GM21576 (cell line): Measurements from ENCODE around the gene DGUOK.
"Not testable (repeated sequence)": the region's sequence is repeated elsewhere in the genome, so short reads cannot be mapped to it uniquely, and the experiment has no call there.

Experiments
- ATAC-seq: cut with Tn5 transposase; IDR thresholded peaks from one replicate; pipeline ENCODE4 v1.9.1; 2021; ENCODE audit warnings: mild to moderate bottlenecking, moderate library complexity; ENCODE audit not compliant: unreplicated experiment

Gene DGUOK

DNA sequence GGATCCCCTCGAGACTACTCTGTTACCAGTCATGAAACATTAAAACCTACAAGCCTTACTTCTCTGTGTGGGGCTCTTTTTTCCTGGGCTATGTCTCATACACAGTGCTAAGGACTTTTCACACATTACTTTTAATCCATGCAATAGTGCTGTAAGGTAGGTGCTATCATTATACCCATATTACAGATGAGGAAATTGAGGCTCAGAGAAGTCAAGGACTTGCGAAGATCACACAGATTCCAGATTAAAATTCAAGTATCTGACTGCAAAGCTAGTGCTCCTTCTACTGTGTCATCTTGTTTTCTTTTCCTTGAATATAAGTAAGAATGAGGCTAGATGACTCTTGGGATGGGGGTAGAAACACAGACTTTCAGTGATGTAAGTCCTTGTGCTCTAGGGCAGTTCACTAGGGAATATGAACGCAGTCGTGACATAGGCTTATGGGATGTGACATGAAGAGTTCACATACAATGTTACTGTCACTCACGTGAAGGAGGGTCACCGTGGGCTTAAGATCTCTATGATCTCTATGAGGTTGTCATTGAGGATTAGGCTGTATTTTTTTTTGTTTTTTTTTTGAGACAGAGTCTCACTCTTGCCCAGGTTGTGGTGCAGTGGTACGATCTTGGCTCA, 7.0 kb upstream of the DGUOK start:
- no peak for ATAC-seq

DNA sequence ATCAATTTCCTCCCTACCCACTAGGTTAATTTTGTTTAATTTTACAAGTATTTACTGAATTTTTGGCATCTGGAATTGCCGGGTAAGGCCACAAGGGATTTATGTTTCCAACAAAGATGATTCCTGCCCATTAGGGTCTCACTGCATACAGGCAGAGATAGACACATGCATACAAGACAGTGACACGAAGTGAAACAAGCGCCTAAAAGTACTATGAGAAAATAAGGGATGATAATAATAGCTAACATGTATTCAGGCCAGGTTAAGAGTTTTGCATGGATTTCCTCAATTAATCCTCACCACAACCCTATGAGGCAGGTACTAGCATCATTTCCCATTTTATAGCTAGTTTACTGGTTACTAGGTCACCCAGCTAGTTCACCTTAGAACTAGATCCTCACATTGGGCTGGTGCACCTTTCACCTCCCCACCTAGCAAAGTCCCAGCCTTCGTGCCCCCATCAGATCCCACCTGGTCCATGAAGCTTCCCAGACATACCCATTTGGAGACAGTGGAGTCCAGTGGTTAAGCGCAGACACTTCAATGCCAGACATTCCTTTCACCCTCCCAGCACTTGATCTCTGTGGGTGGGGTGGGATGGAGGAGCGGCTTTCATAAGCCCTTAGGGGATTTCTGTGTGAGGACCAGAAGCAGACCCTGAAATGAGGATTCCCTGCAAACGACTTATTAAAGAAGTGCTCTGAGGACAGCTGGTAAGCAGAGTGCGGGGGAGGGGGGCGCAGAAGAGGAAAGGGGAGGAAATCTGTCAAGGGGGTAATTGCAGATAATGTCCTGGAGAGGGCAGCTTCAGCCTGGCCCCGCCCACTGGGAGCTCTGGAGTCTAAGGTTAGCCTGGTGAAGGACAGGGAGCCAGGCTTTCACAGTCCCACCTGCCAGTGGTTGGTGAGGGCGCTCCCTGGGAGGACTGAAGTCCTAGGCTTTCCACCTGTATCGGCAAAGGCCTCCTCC, 5.8 kb upstream of the DGUOK start:
- no peak for ATAC-seq

DNA sequence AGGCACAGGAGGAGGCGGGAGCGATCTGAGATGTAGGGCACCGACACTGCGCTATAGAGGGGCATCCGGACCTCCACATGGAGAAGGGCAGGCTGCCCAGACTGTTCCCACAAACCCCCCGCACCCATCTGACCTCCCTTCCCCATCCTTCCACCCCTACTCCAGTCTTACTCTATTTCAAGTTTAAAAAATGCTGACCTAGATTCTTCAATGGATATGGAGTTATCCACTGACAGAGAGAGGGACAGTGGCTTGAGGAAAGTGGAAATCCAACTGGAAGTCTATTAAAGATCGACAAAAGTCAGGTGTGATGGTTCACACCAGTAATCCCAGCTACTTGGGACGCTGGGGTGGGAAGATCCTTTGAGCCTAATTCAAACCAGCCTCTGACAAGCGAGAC, 5.1 kb upstream of the DGUOK start:
- no peak for ATAC-seq

DNA sequence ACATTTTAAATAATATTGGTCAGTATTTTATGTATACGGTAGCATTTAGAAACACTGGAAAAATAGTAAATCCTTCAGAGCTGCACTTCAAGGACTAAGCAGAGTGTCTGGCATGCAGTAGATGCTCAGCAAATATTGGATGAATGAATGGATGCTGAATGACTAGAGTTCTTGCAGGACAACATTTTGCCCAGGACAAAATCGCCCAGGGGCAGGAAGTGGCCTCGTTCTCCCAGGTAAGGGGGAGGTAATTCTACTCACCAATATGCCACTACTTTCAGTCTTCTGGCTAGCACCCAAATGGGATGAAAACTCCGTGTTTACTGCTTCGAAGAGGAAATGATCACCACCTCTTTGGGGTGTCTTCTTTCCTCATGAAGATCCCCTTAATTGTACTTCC, 4.0 kb upstream of the DGUOK start:
- no peak for ATAC-seq

DNA sequence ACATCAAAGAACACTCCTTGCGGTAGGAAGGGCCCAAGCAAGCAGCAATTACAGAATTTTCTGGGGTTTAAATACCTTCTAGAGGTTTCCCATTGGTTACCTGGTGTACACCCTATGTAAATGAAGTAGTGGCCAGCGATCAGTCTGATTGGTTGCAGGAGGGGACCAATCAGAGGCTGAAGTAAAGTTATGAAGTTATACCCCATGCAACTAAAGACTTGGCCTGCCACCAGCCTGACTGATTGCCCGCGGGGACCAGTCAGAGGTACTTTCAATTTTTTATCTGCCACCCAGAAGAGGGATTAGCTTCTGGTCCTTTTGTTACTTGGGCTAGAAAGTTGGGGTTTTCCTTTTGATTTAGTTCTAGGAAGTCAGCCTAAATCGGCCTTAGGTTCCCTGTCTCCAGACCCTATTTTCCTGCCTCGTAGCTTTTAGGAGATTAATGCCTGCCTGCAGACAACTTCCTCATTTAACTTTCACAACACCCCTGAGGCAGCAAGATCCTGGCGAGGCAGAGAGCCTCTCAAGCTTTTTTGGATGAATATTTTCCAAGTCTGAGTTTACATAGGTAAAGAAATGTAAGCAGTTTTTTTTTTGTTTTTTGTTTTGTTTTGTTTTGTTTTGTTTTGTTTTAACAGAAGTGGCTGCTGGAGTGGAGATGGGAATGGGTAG, 1.5 kb upstream of the DGUOK start:
- no peak for ATAC-seq

DNA sequence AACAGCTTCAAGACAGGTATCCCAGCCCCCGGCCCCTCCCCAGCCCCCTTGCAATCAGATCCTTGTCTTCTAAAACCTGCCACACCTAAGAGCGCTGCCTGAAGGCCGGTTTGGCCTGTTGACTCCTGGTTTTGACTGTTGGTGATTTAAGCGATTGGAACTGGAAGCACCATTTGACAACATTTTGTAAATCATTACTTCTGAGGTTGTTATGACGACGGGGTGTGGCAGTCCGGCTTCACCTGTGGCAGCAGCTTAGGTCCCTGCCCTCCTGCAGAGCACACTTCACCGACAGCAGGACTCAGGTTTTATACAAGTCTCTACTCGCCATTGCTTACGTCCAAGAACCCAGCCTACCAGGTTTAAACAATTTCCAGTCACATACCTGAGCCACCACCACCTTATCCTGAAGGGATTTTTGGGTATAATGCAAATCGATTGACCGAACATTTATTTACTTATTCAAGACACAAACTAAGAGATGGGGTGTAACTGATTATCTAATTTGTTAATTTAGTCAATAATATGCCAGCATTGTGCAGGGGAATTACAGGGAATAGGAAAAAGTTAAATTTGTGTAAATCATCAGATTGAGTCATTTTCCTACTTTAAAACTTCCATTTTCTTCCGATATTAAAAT, 707 bp upstream of the DGUOK start:
- no peak for ATAC-seq

DNA sequence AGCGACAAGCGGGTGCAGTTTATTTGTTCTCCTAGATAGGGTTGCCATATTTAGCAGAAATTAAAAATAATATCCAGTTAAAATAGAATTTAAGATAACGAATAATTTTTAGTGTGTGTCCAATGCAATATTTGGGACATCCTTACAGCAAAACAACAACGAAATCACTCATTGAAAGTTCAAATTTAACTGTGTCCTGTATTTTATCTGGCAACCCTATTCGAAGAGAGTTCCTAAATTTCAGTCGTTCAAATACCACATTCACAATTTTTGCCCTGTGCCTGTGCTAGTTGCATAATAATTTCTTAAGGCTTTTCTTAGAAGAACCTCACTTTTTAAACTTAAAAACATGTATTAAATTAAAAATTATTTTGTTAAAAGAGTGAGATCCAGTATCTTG, 664 bp downstream of the DGUOK start:
- no peak for ATAC-seq

DNA sequence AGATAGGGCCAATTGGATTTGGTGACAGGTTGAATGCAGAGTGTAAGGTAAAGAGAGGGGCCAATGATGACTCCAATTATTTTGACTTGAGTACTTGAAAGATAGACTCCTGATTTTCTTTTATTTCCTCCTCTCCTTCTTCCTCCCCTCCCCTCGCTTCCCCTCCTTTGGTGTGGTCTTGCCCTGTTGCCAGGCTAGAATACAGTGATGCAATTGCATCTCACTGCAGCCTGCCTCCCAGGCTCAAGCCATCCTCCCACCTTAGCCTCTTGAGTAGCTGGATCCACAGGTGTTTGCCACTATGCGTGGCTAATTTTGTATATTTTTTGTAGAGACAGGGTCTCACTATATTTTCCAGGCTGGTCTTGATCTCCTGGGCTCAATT, 2.3 kb downstream of the DGUOK start:
- ATAC-seq, result no peak

DNA sequence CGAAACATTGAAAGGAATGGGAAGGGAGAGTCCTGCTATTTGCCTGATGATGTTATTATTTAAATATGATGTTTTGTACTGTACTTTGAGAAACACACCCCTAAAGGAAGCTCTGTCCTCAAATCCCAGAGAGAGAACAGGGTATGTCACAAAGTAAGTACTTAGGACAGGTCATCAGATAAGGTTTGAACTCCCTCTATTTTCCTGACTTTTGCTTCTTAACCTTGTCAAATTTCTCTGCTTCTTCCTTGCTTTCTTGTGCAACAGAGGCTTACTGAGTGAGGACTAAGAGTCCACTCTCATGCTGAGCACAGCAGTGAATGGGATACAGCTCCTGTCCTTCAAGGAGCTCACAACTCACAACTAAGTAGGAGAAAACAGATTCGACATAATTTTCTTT, 3.7 kb downstream of the DGUOK start:
- no peak for ATAC-seq

DNA sequence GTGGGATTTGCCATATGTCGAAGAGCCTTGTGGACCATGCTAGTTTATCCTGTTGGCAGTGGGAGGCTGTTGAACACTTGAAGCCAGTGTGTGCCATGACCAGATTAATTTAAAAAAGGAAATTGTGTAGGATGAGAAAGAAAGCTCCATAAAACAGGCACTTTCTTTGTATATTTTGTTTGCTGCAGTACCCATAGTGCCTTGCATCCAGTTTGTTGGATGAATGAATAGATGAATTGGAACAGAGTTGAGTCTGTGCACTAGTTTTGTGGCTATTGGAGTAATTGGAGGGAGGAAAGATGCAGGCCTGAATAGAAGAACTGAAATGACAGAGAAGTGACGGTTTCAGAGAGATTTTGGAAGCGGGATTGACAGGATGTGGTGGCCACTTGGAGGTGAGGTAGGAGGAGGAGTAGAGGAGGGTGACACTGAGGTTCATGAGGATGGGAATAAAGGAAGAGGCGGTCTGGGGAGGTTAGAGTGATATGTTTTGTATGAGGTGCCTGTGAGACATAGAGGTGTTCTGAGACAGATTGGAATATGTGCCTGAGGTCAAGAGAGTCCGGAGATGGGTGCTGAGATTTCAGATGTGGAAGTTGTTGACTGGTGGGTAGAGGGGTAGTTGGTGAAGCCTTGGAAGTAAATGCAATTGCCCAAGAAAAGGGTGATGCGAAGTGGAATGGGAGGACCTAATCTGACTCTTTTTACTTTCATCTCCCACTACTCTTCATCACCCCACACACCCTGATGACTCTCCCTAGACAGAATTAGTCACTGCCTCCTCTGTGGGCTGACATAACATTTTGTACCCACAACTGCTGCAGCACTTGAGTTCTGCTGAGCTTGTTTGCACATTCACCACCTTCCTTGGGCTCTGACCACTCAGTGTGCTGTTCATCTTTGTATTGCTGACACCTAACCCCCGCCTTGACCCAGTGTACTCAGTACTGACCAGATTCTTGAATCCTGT, 5.1 kb downstream of the DGUOK start:
- no peak for ATAC-seq

DNA sequence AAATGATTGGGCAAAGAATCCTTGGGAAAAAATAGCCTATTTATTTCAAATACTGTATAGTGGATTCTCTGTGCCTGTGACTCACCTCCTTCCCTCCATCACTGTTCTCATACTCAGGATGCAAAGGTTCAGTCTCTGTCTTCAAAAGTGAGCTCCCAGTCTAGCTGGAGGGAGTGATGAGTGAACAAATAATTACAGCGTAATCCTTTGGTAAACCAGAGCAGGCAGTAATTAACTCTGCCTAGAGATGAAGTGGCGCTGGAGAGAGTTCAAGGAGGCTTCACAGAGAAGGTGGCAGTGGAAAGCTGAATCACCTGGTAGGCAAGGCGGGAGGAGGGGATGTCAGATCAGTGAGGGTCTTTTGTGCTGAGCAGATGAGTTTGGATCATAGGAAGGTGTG, 6.5 kb downstream of the DGUOK start:
- ATAC-seq, result no peak

DNA sequence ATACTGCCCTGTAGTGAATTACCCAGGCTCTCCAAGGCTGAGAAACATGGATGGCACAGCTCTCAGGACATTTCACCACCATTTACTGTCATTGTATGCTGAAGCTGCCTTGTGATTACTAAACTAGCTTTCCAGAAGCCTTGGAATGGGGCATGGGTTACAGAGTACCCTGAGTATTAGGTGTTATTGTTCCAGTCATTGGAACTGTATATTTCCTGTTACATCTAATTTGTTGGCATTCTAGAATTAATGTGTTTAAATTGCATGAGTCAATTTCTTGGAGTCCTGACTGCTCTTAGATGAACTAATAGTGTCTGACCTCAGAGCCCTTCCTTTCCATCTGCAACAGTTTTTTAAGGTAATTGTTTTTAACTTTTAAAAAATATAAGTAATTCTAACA, 9.0 kb downstream of the DGUOK start:
- ATAC-seq, result no peak

DNA sequence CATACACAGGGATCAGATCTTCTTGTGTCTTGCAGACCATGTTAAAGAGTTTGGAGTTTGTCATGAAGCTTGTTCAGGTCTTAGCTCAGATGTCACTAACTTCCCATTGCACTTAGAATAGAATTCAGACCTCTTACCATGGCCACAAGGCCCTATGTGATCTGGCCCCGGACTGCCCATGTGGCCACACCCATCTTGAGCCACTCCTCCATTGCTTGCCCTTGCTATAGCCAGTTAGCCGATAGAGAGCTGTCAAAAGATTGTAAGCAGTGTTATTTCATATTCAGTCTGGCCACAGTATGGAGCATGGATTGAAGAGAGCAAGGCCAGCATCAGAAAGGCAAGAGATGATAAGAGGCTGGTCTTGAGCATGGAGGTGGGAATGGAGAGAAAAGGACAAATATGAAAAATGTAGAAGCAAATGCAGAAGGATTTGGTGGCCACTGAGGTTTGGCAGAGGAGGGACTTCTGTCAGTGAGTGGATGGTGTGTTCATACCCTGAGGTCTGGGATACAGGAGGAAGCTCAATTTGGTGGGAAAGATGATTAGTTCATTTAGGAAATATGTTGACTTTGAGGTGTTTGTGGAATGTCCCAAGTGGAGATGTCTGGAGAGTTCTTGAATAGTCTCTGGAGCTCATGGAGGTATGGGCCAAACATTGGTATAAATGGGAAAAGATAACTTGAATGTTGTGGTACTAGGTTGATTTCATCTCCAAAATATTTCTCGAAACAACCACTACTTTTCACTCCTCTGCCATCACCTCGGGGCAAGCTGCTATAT, 10.6 kb downstream of the DGUOK start:
- no peak for ATAC-seq

DNA sequence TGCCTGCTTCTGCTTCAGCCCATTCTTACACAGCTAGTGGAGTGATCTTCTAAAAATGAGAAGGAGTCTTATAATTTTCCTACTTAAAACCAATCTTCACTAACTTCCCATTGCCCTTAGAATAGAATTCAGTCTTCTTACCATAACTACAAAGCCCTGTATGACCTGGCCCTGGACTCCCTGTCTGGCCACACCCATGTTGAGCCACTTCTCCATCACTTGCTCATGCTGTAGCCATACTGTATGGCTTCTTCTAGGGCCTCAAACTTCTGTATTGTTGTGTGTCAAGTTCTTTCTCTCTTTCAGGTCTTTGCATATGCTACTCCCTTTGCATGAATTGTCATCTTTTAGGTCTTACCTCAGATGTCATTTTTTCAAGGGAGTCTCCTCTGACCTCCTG, 11.2 kb downstream of the DGUOK start:
- ATAC-seq, result no peak

DNA sequence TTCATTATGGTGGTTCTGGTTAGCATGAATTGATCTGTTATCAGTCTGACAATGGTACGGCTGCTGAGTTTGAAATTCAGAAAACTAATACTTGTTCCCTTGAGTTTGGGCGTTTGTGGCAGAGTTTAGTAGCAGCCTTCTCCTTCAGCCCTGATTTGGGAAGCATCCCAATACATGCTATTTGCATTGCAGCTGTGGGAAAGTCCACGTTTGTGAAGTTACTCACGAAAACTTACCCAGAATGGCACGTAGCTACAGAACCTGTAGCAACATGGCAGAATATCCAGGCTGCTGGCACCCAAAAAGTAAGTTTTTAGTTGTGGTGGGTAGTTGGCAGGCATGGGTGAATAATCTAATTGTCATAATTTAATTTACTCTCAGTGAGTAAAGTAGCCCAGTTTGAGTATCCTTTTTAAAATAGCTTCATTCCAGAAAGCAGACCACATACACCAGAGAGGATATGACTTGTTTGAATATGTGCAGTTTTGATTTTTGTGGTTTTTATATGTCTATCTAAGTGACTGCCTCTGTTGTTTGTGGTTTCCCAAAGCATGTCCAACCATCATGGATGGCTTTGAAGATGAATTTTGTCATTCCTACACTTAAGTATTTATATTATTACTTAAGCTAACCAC, 12.2 kb downstream of the DGUOK start:
- no peak for ATAC-seq

DNA sequence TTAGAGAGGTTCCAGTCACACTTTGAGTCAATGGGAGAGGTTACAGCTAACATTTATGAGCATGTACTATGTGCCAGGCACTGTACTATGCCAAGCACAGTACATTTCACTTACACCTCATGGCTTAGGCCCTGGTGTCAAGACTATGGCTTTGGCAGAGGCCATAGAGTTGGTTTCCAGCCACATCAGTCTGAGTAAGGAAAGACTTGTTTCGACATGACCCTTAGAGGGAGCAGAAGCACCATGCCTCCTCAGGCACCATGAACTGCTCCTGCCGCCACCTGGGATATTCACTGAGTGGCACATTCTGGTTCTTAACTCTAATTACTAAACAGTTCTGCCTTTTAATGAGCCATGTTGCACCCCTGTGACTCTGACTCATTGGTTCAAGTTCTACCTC, 12.7 kb downstream of the DGUOK start:
- ATAC-seq, result no peak

DNA sequence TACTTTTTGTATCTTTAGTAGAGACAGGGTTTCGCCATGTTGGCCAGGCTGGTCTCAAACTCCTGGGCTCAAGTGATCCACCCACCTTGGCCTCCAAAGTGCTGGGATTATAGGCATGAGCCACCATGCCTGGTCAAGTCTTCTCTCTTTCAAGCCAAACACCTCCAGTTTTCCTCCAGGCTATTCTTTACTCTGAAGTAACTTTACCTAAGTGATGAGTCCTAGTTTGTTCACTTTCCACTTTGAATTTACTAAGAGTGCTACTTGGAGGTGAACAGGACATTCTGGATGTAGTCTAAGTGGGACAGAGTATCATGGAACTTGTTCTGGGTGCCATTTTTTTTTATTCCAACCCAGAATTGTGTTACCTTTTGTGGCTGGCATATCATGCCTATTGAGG, 13.4 kb downstream of the DGUOK start:
- ATAC-seq, result not testable (repeated sequence)

DNA sequence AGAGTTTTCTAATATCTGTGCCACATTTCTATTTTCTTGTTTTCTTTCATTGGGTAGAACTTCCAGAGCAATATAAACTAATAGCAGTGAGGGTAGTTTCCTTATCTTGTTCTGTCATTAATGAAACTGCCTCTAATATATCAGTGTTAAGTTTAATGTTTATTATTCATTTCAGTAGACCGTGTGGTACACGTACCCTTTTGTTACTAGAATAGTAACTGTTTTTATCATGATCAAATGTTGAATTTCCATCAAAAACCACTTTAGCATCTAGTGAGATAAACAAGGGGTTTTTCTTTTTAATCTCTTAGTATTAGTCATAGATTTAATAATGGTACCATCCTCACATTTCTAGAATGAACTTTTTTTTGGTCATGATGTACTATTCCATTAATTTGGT, 16.0 kb downstream of the DGUOK start:
- no peak for ATAC-seq

DNA sequence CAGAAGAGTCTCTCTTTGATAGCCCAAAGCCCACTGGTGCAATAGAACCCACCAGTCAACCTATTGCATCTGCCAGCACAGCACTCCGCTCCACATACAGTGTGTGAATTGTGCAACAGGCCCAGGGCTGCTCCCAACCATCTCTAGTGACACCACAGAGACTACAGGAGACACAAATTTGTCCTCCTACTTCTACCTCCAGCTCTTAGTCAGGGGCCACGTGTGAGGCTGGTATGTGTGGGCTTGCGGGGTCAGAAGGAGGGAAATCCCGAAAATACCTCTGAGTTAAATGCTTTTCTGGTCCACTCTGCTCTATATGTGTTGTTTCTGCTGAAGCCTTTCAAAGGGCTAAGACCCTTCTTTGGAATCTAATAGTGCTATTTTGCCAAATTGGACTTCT, 18.0 kb downstream of the DGUOK start:
- no peak for ATAC-seq
